Neural progenitor cell (in vitro differentiated cells): ENCODE measurements around the gene NUDT16. TPM values are rescaled to one million over a fixed set of nuclear protein-coding genes. Genes with fewer than 3 reads are reported as not detected.

Experiments used
- DNase-seq: peaks from one replicate; pipeline ENCODE4 v3.0.0-alpha.2; 2016; ENCODE audit warnings: low spot score
- H2AFZ ChIP-seq: fragments of 200-600 bp; sonication (generic); replicated peaks from 2 replicates; pipeline ENCODE4 v1.6.1; 2016; ENCODE audit warnings: antibody characterized with exemption
- H3F3A ChIP-seq: fragments of 200-600 bp; sonication (generic); 2 replicates; pipeline ENCODE4 v1.6.1; 2016; ENCODE audit warnings: antibody characterized with exemption, low read depth
- H3K27ac ChIP-seq: fragments of 200-600 bp; sonication (generic); 2 replicates; pipeline ENCODE4 v1.5.1; 2016; ENCODE audit warnings: mild to moderate bottlenecking
- H3K27me3 ChIP-seq: fragments of 200-600 bp; sonication (generic); 2 replicates; pipeline ENCODE4 v1.6.1; 2016; ENCODE audit warnings: mild to moderate bottlenecking, moderate library complexity
- H3K36me3 ChIP-seq: fragments of 200-600 bp; sonication (generic); 2 replicates; pipeline ENCODE4 v1.5.1; 2016
- H3K4me1 ChIP-seq: fragments of 200-600 bp; sonication (generic); 2 replicates; pipeline ENCODE4 v1.6.1; 2016; ENCODE audit warnings: mixed run types
- H3K4me2 ChIP-seq: fragments of 200-600 bp; sonication (generic); 2 replicates; pipeline ENCODE4 v1.6.1; 2016
- H3K4me3 ChIP-seq: fragments of 200-600 bp; sonication (generic); 2 replicates; pipeline ENCODE4 v1.5.1; 2016
- H3K79me2 ChIP-seq: fragments of 200-600 bp; sonication (generic); 2 replicates; pipeline ENCODE4 v1.6.1; 2016; ENCODE audit warnings: low read depth
- H3K9ac ChIP-seq: fragments of 200-600 bp; sonication (generic); 2 replicates; pipeline ENCODE4 v1.6.1; 2016
- H3K9me3 ChIP-seq: fragments of 200-600 bp; sonication (generic); 2 replicates; pipeline ENCODE4 v1.5.1; 2016; ENCODE audit warnings: low read depth
- H4K20me1 ChIP-seq: fragments of 200-600 bp; sonication (generic); 2 replicates; pipeline ENCODE4 v1.6.1; 2016; ENCODE audit warnings: low read depth
- H3K27ac Mint-ChIP-seq: 3 replicates; pipeline ENCODE4 v1.8.0; 2021; ENCODE audit warnings: mixed read lengths
- H3K27me3 Mint-ChIP-seq: 2 replicates; pipeline ENCODE4 v1.8.0; 2022; ENCODE audit warnings: low read depth, mild to moderate bottlenecking, inconsistent platforms, moderate library complexity, mixed read lengths; ENCODE audit not compliant: insufficient read depth
- H3K36me3 Mint-ChIP-seq: 3 replicates; pipeline ENCODE4 v1.8.0; 2021; ENCODE audit warnings: mixed read lengths
- H3K4me1 Mint-ChIP-seq: 3 replicates; pipeline ENCODE4 v1.8.0; 2021; ENCODE audit warnings: mixed read lengths
- H3K4me3 Mint-ChIP-seq: 3 replicates; pipeline ENCODE4 v1.8.0; 2021; ENCODE audit warnings: mild to moderate bottlenecking, moderate library complexity, mixed read lengths
- H3K9me3 Mint-ChIP-seq: 3 replicates; pipeline ENCODE4 v1.8.0; 2020; ENCODE audit warnings: mixed read lengths
- CTCF ChIP-seq: fragments of 200-600 bp; sonication (generic); IDR thresholded peaks from 2 replicates; pipeline ENCODE4 v1.5.1; 2017; ENCODE audit warnings: antibody characterized with exemption, mild to moderate bottlenecking
- EZH2 ChIP-seq: fragments of 200-600 bp; sonication (generic); IDR thresholded peaks from 2 replicates; pipeline ENCODE4 v1.6.1; 2017; ENCODE audit warnings: antibody characterized with exemption, mild to moderate bottlenecking, moderate library complexity
- EZH2phosphoT487 ChIP-seq: fragments of 200-600 bp; sonication (generic); IDR thresholded peaks from 2 replicates; pipeline ENCODE4 v1.6.1; 2017; ENCODE audit warnings: antibody characterized with exemption
- total RNA-seq: library from RNA; depleted of rRNA; stranded (reverse); fragments of >200 nt; gene quantifications from 2 replicates; pipeline ENCODE4 v1.2.3, GENCODE V29; 2015; ENCODE audit warnings: low replicate concordance

Gene NUDT16
- total RNA-seq, 1 donor from 2014 or later = 19.1 TPM

- no peak overlapping the region for H3K27ac ChIP-seq
- H3K27me3 Mint-ChIP-seq = no peaks in the 10 kb centered on the region
- no peaks in the 10 kb centered on the region for H3F3A ChIP-seq
- no peak overlapping the region for H3K4me2 ChIP-seq
- H3K9ac ChIP-seq = no peak overlapping the region
- no peaks in the 10 kb centered on the region for H3K36me3 ChIP-seq
- H3K4me3 ChIP-seq = no peak overlapping the region
- TF ChIP-seq EZH2 (no peak), CTCF (no peak), EZH2phosphoT487 (no peak)
- H3K36me3 Mint-ChIP-seq = peaks cover 1% of the 10 kb centered on the region
- no peaks in the 10 kb centered on the region for H4K20me1 ChIP-seq
- H3K27ac Mint-ChIP-seq = no peak overlapping the region
- H3K4me1 Mint-ChIP-seq = peaks cover 23% of the 10 kb centered on the region
- H3K27me3 ChIP-seq = no peaks in the 10 kb centered on the region
- no peaks in the 10 kb centered on the region for H3K9me3 ChIP-seq
- H3K4me1 ChIP-seq = peaks cover 8% of the 10 kb centered on the region
- no peaks in the 10 kb centered on the region for H3K79me2 ChIP-seq
- H3K9me3 Mint-ChIP-seq = peaks cover 1% of the 10 kb centered on the region
- H2AFZ ChIP-seq = no peak overlapping the region
- H3K4me3 Mint-ChIP-seq = no peak overlapping the region
- no peak for DNase-seq
These were observed 32.7 kb upstream of the NUDT16 start for GRCh38 chr3:131348911-131349310.

- DNase-seq = no peak
- H3F3A ChIP-seq = no peaks in the 10 kb centered on the region
- no peak overlapping the region for H3K4me2 ChIP-seq
- Mint-ChIP-seq H3K4me1 (peaks cover 23% of the 10 kb centered on the region), H3K36me3 (peaks cover 1% of the 10 kb centered on the region), H3K9me3 (no peaks in the 10 kb centered on the region), H3K27me3 (no peaks in the 10 kb centered on the region), H3K4me3 (no peak overlapping the region), H3K27ac (no peak overlapping the region)
- H3K9ac ChIP-seq = no peak overlapping the region
- H3K4me3 ChIP-seq = no peak overlapping the region
- H3K36me3 ChIP-seq = no peaks in the 10 kb centered on the region
- TF ChIP-seq EZH2 = no peak
- TF ChIP-seq CTCF = no peak
- H3K4me1 ChIP-seq = peaks cover 8% of the 10 kb centered on the region
- H3K9me3 ChIP-seq = no peaks in the 10 kb centered on the region
- no peak overlapping the region for H2AFZ ChIP-seq
- H4K20me1 ChIP-seq = no peaks in the 10 kb centered on the region
- no peaks in the 10 kb centered on the region for H3K27me3 ChIP-seq
- H3K79me2 ChIP-seq = no peaks in the 10 kb centered on the region
- no peak overlapping the region for H3K27ac ChIP-seq
These were observed 32.1 kb upstream of the NUDT16 start for GRCh38 chr3:131349454-131349853.

- Histone ChIP-seq H4K20me1 (no peaks in the 10 kb centered on the region), H3F3A (no peaks in the 10 kb centered on the region), H3K27ac (no peak overlapping the region), H3K4me1 (peaks cover 8% of the 10 kb centered on the region), H3K4me3 (no peak overlapping the region), H3K9me3 (no peaks in the 10 kb centered on the region), H3K4me2 (no peak overlapping the region), H2AFZ (no peak overlapping the region), H3K9ac (no peak overlapping the region), H3K27me3 (no peaks in the 10 kb centered on the region), H3K36me3 (no peaks in the 10 kb centered on the region), H3K79me2 (no peaks in the 10 kb centered on the region)
- no peak overlapping the region for H3K4me3 Mint-ChIP-seq
- TF ChIP-seq EZH2phosphoT487 (no peak), EZH2 (no peak), CTCF (no peak)
- no peak for DNase-seq
- peaks cover 1% of the 10 kb centered on the region for H3K36me3 Mint-ChIP-seq
- H3K4me1 Mint-ChIP-seq = peaks cover 23% of the 10 kb centered on the region
- H3K27me3 Mint-ChIP-seq = no peaks in the 10 kb centered on the region
- no peak overlapping the region for H3K27ac Mint-ChIP-seq
- H3K9me3 Mint-ChIP-seq = no peaks in the 10 kb centered on the region
These were observed 31.6 kb upstream of the NUDT16 start for GRCh38 chr3:131349946-131350347.
